ENCODE results near the gene SYNDIG1. TPM values are rescaled to one million over a fixed set of nuclear protein-coding genes. Genes with fewer than 3 reads are reported as not detected.

SYNDIG1 gene
- total RNA-seq, 6 donors from 2014 or later, result 0.30 to 0.37 (median 0.34) TPM; not detected in 3

GRCh38 chr20:24670341-24670872 is 201.0 kb downstream of the SYNDIG1 start:
- no peaks in the 10 kb centered on the region for H3K27me3 ChIP-seq
- no peak overlapping the region for H3K27ac ChIP-seq
- no peak overlapping the region for H3K4me3 ChIP-seq
- no peaks in the 10 kb centered on the region for H3K9me3 ChIP-seq
- no peak for DNase-seq
- WGBS, 2 donors, result 67 to 94% methylated on average over 5 to 10 of the region's 10 CpGs
- H3K36me3 ChIP-seq, result no peaks in the 10 kb centered on the region
- H3K4me1 ChIP-seq, result no peaks in the 10 kb centered on the region
- no peak for ATAC-seq (ENCODE audit: low FRiP score in 2 of 2)
- TF ChIP-seq POLR2AphosphoS5 (IDR thresholded peaks at IDR 0.05) (no peak), CTCF (IDR thresholded peaks at IDR 0.05) (no peak), EP300 (IDR thresholded peaks at IDR 0.05) (no peak), POLR2A (IDR thresholded peaks at IDR 0.05) (no peak)

DNA sequence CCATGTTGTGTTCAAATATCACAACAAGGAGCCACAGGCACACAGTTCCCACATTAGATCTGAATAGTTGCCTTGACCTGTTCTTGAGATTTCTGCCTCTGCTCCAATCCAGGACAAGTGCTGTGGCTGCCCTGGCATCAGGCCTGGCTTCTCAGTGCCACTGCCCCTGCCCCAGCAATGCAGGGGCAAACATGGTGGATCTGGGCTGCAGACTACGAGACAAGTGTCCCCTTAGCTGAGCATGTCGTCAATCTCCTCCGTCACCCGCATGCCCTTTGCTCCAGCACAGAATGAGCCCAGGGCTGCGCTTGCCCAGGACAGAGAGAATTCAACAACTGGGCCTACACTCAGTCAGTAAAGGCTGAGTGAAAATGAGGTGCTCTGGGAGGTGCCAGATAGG is 201.6 kb downstream of the SYNDIG1 start:
- Histone ChIP-seq H3K36me3 (no peaks in the 10 kb centered on the region), H3K27me3 (no peaks in the 10 kb centered on the region), H3K27ac (no peak overlapping the region), H3K9me3 (no peaks in the 10 kb centered on the region), H3K4me1 (no peaks in the 10 kb centered on the region), H3K4me3 (no peak overlapping the region)
- ATAC-seq (ENCODE audit: low FRiP score in 2 of 2) (no peak), DNase-seq (no peak)
- TF ChIP-seq CTCF (IDR thresholded peaks at IDR 0.05) (no peak), EP300 (IDR thresholded peaks at IDR 0.05) (no peak), POLR2A (IDR thresholded peaks at IDR 0.05) (no peak), POLR2AphosphoS5 (IDR thresholded peaks at IDR 0.05) (no peak)
- 82 to 86% methylated on average over 4 to 5 of the region's 5 CpGs for WGBS, 2 donors

DNA sequence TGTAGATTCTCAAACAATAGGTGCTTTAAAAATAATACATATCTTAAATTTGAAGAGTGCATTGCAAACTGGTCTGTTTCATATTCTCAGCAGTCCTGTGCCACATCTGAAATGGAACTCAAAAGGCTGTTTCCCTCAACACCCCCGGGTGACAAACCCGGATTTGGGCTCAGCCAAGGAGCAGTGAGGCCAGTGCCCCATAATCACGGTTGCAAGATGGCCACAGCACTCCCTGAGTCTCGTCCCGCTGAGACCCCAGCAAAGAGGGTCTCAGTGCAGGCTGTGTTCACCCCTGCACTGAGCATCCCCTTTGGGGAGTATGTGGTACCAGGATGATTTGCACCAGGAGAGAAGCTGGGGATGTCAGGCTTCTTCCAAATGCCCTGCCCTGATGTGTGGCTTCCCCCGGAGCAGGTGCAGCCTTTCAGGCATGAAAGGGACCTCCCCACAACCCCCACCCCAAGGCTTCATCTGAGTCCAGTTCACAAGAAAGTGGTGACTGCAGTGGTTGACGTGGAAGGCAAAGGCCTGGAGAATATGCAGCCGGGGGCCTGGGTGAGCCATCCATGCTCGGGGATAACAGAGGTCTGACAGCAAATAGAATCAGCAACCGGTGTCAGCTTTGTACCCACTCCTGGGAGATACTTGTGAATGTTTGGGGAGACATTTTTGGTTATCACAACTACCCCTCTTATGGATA is 202.9 kb downstream of the SYNDIG1 start:
- Histone ChIP-seq H3K4me3 (no peak overlapping the region), H3K36me3 (no peaks in the 10 kb centered on the region), H3K27me3 (no peaks in the 10 kb centered on the region), H3K9me3 (no peaks in the 10 kb centered on the region), H3K27ac (no peak overlapping the region), H3K4me1 (no peaks in the 10 kb centered on the region)
- no peak for ATAC-seq (ENCODE audit: low FRiP score in 2 of 2)
- WGBS, 2 donors, result 83 to 92% methylated on average over 8 to 10 of the region's 10 CpGs
- no peak for DNase-seq
- TF ChIP-seq CTCF (IDR thresholded peaks at IDR 0.05) (no peak), EP300 (IDR thresholded peaks at IDR 0.05) (no peak), POLR2A (IDR thresholded peaks at IDR 0.05) (no peak), POLR2AphosphoS5 (IDR thresholded peaks at IDR 0.05) (no peak)

GRCh38 chr20:24672886-24673677 is 203.7 kb downstream of the SYNDIG1 start:
- DNase-seq (no peak), ATAC-seq (ENCODE audit: low FRiP score in 2 of 2) (peak; percentile 2 to 47)
- H3K4me1 ChIP-seq, result no peaks in the 10 kb centered on the region
- no peaks in the 10 kb centered on the region for H3K27me3 ChIP-seq
- H3K27ac ChIP-seq, result no peak overlapping the region
- WGBS, 2 donors, result 76 to 78% methylated on average over 5 to 7 of the region's 7 CpGs
- TF ChIP-seq EP300 (IDR thresholded peaks at IDR 0.05) (no peak), CTCF (IDR thresholded peaks at IDR 0.05) (no peak), POLR2A (IDR thresholded peaks at IDR 0.05) (no peak), POLR2AphosphoS5 (IDR thresholded peaks at IDR 0.05) (no peak)
- H3K36me3 ChIP-seq, result no peaks in the 10 kb centered on the region
- no peak overlapping the region for H3K4me3 ChIP-seq
- H3K9me3 ChIP-seq, result no peaks in the 10 kb centered on the region
